ENCODE measurements around the gene CORIN. TPM values are rescaled to one million over a fixed set of nuclear protein-coding genes. Genes with fewer than 3 reads are reported as not detected.

CORIN gene
- polyA plus RNA-seq, 1 of the 3 experiments (the other 2 are of a cell fraction) = 1.1 TPM

GRCh38 chr4:47694322-47694721, 143.5 kb downstream of the CORIN start:
- Histone ChIP-seq H2AFZ (ENCODE audit: low read depth) (no peak overlapping the region), H3K9ac (no peak overlapping the region), H3K4me1 (ENCODE audit: control insufficient read depth in 1 of 2, insufficient read depth in 2 of 2, low read depth in 1 of 2, low read length in 1 of 2) (0 out of 4 replicates have a peak, but pooled peaks cover 0 to 6% of the 10 kb centered on the region in 2 experiments), H3F3A (replicated peaks; ENCODE audit: insufficient read depth) (peaks cover 11% of the 10 kb centered on the region), H3K79me2 (ENCODE audit: insufficient read depth) (no peaks in the 10 kb centered on the region), H4K20me1 (ENCODE audit: insufficient read depth) (no peaks in the 10 kb centered on the region), H3K27ac (ENCODE audit: low read depth in 2 of 2, low read length in 1 of 2) (no peak overlapping the region), H3K9me3 (no peaks in the 10 kb centered on the region), H3K9me2 (no peaks in the 10 kb centered on the region), H3K27me3 (ENCODE audit: insufficient read depth) (no peaks in the 10 kb centered on the region), H3K4me3 (ENCODE audit: low read depth in 2 of 2, low read length in 1 of 2) (no peak overlapping the region), H3K4me2 (no peak overlapping the region), H3K36me3 (replicated peaks in 1 of 2; ENCODE audit: control insufficient read depth in 1 of 2, insufficient read depth in 2 of 2, low read length in 1 of 2) (no peaks in the 10 kb centered on the region)
- DNase-seq = no peak
- POLR2A ChIA-PET = no interaction called here
- WGBS (ENCODE audit: low lambda C conversion rate) = 100% methylated on average over 1 of the region's 1 CpG
- CTCF ChIA-PET = interaction anchor here (0.7 to 3.7 kb wide), 6 partner anchors 11 to 393 kb away, joined by 3 to 20 read pairs (median 6); no protein-coding TSS in a partner anchor
- no peak for TF ChIP-seq REST (IDR thresholded peaks at IDR 0.05; ENCODE audit: low read depth, low read length)
- TF ChIP-seq MXI1 (IDR thresholded peaks at IDR 0.05; ENCODE audit: low read depth, low read length) = no peak
- no peak for TF ChIP-seq EZH2phosphoT487 (IDR thresholded peaks at IDR 0.05; ENCODE audit: borderline replicate concordance, low read depth)
- no peak for TF ChIP-seq CHD2 (IDR thresholded peaks at IDR 0.05; ENCODE audit: low read length, partially characterized antibody)
- no peak for TF ChIP-seq TCF12 (IDR thresholded peaks at IDR 0.05)
- no peak for TF ChIP-seq SIN3A (IDR thresholded peaks at IDR 0.05; ENCODE audit: borderline replicate concordance, low read depth, low read length)
- TF ChIP-seq MEF2A (IDR thresholded peaks at IDR 0.05; ENCODE audit: borderline replicate concordance, low read depth) = no peak
- no peak for TF ChIP-seq MAX (IDR thresholded peaks at IDR 0.05; ENCODE audit: low read depth)
- no peak for TF ChIP-seq RAD21 (IDR thresholded peaks at IDR 0.05; ENCODE audit: low read length)
- no peak for TF ChIP-seq POLR2AphosphoS5 (IDR thresholded peaks at IDR 0.05; ENCODE audit: low read depth, low read length)
- no peak for TF ChIP-seq IRF3 (IDR thresholded peaks at IDR 0.05; ENCODE audit: low read depth, low read length)
- TF ChIP-seq EP300 (IDR thresholded peaks at IDR 0.05; ENCODE audit: borderline replicate concordance in 1 of 2, low read depth in 1 of 2, low read length in 1 of 2) = no peak
- TF ChIP-seq USF2 (IDR thresholded peaks at IDR 0.05; ENCODE audit: borderline replicate concordance, low read depth, low read length) = no peak
- TF ChIP-seq RCOR1 (IDR thresholded peaks at IDR 0.05; ENCODE audit: low read length) = no peak
- TF ChIP-seq NFIC (IDR thresholded peaks at IDR 0.05; ENCODE audit: borderline replicate concordance) = no peak
- no peak for TF ChIP-seq RFX5 (IDR thresholded peaks at IDR 0.05; ENCODE audit: low read length)
- TF ChIP-seq GABPA (IDR thresholded peaks at IDR 0.05; ENCODE audit: low read depth) = no peak
- no peak for TF ChIP-seq GATA2 (CRISPR knock-in tag; IDR thresholded peaks at IDR 0.05)
- no peak for TF ChIP-seq RXRA (IDR thresholded peaks at IDR 0.05; ENCODE audit: borderline replicate concordance, low read depth)
- TF ChIP-seq FOXJ3 (CRISPR knock-in tag; IDR thresholded peaks at IDR 0.05) = no peak

Measured in SK-N-SH (cell line).